HepG2 (cell line): ENCODE results near the gene TRPV2. TPM values are rescaled to one million over a fixed set of nuclear protein-coding genes. Genes with fewer than 3 reads are reported as not detected.
A peak's percentile ranks its signal among the peaks of the same experiment; 100 is the strongest.

Experiments
- ESRRA ChIP-seq: sonication (generic); formaldehyde crosslinking; IDR thresholded peaks from 2 replicates; pipeline ENCODE4 v1.5.1; 2020; ENCODE audit warnings: mild to moderate bottlenecking, low read depth, missing genetic modification reagents
- FOXP1 ChIP-seq, 2 experiments: fragments of 450-650 bp in 1 of 2; IDR thresholded peaks; 2 replicates each; pipeline ENCODE4 v1.6.1; 2017 to 2018; ENCODE audit warnings: antibody characterized with exemption in 1 of 2
- NPAS2 ChIP-seq: sonication (generic); formaldehyde crosslinking; IDR thresholded peaks from 2 replicates; pipeline ENCODE4 v1.8.0; 2022; ENCODE audit warnings: mild to moderate bottlenecking, missing genetic modification reagents, borderline replicate concordance
- NR2F2 ChIP-seq: IDR thresholded peaks from 2 replicates; pipeline ENCODE4 v1.6.1; 2012; ENCODE audit warnings: low read depth, inconsistent platforms, borderline replicate concordance
- PATZ1 ChIP-seq: sonication (generic); formaldehyde crosslinking; IDR thresholded peaks from 2 replicates; pipeline ENCODE4 v1.4.0; 2020; ENCODE audit warnings: missing genetic modification reagents
- PHF8 ChIP-seq: sonication (generic); formaldehyde crosslinking; IDR thresholded peaks from 2 replicates; pipeline ENCODE4 v1.5.0; 2020; ENCODE audit warnings: missing genetic modification reagents
- RARA ChIP-seq: IDR thresholded peaks from 2 replicates; pipeline ENCODE4 v1.6.1; 2016; ENCODE audit warnings: missing genetic modification reagents, missing compliant biosample characterization
- SMAD1 ChIP-seq: sonication (generic); formaldehyde crosslinking; IDR thresholded peaks from 2 replicates; pipeline ENCODE4 v1.4.0; 2020; ENCODE audit warnings: missing genetic modification reagents, low read depth, mild to moderate bottlenecking, borderline replicate concordance
- SP2 ChIP-seq: sonication (generic); formaldehyde crosslinking; IDR thresholded peaks from 2 replicates; pipeline ENCODE4 v1.5.1; 2020; ENCODE audit warnings: mild to moderate bottlenecking, missing genetic modification reagents
- TFAP4 ChIP-seq: sonication (generic); IDR thresholded peaks from 2 replicates; pipeline ENCODE4 v1.6.1; 2016; ENCODE audit warnings: low read depth, borderline replicate concordance
- TFE3 ChIP-seq: IDR thresholded peaks from 2 replicates; pipeline ENCODE4 v1.6.1; 2016
- TGIF2 ChIP-seq: IDR thresholded peaks from 2 replicates; pipeline ENCODE4 v1.6.1; 2016; ENCODE audit warnings: control low read depth, missing compliant biosample characterization
- ZBTB7A ChIP-seq: sonication (generic); formaldehyde crosslinking; IDR thresholded peaks from 2 replicates; pipeline ENCODE4 v1.8.0; 2022; ENCODE audit warnings: mild to moderate bottlenecking, missing genetic modification reagents
- ZGPAT ChIP-seq: IDR thresholded peaks from 2 replicates; pipeline ENCODE4 v1.6.1; 2016; ENCODE audit warnings: mild to moderate bottlenecking
- ZNF350 ChIP-seq: sonication (generic); formaldehyde crosslinking; IDR thresholded peaks from 2 replicates; pipeline ENCODE4 v1.4.0; 2020; ENCODE audit warnings: mild to moderate bottlenecking, low read depth, missing genetic modification reagents, borderline replicate concordance
- ZNF770 ChIP-seq: sonication (generic); formaldehyde crosslinking; IDR thresholded peaks from 2 replicates; pipeline ENCODE4 v1.5.0; 2020; ENCODE audit warnings: mild to moderate bottlenecking, missing genetic modification reagents
- polyA plus RNA-seq, 8 experiments: library from polyadenylated mRNA; depleted of rRNA in 3 of 8; stranded (reverse) in 7 of 8; unstranded in 1 of 8; fragments of >200 nt; fragmentation: Illumina TruSeq in 4 of 8; extraction: Trizol in 4 of 8; gene quantifications; 2 replicates each; pipeline versions ENCODE4 v1.2.1 to v1.2.3, GENCODE V29; 2011 to 2016; ENCODE audit warnings: low read depth in 4 of 8, missing spikeins in 1 of 8, mixed read lengths in 1 of 8; ENCODE audit not compliant: insufficient read depth in 1 of 8
- total RNA-seq, 5 experiments: library from RNA; depleted of rRNA; stranded (reverse); fragments of >200 nt; fragmentation: Illumina TruSeq; extraction: Trizol; gene quantifications; 2 replicates each; pipeline ENCODE4 v1.2.3, GENCODE V29; 2016; ENCODE audit warnings: low read depth in 1 of 5
- TF ChIP-seq, protein P1 (sequence below): sonication (generic); formaldehyde crosslinking; conservative IDR thresholded peaks from 2 replicates; pipeline ENCODE4 v1.4.0; 2020; ENCODE audit warnings: missing genetic modification reagents

TRPV2 gene
- total and polyA plus RNA-seq, 2 of the 13 experiments (the other 11 are each of a cell fraction or from before 2014, with no cell fraction given): 13.6 to 21.3 TPM

GRCh38 chr17:16435925-16436886, 20.8 kb downstream of the TRPV2 start (continued):
- TF ChIP-seq TFE3 (CRISPR knock-in tag) (peak; percentile 52), NPAS2 (CRISPR knock-in tag) (0 out of 2 replicates have a peak, but pooled peaks have one; percentile 44), ZGPAT (CRISPR knock-in tag) (peak; percentile 16; the same call in 1 of the 2 replicates), ZNF350 (0 out of 2 replicates have a peak, but pooled peaks have one; percentile 53), FOXP1 (IDR thresholded peaks at IDR 0.05) (no peak), FOXP1 (CRISPR knock-in tag; IDR thresholded peaks at IDR 0.05) (no peak), RARA (CRISPR knock-in tag) (peak; percentile 68), TFAP4 (peak; percentile 28; the same call in 1 of the 2 replicates), SMAD1 (0 out of 2 replicates have a peak, but pooled peaks have one; percentile 58), ZNF770 (0 out of 2 replicates have a peak, but pooled peaks have one; percentile 12), TGIF2 (CRISPR knock-in tag) (no peak), PATZ1 (CRISPR knock-in tag) (peak; percentile 40), SP2 (CRISPR knock-in tag) (no peak), ZBTB7A (CRISPR knock-in tag) (0 out of 2 replicates have a peak, but pooled peaks have one; percentile 43), PHF8 (CRISPR knock-in tag) (0 out of 2 replicates have a peak, but pooled peaks have one; percentile 30), NR2F2 (no peak), ESRRA (CRISPR knock-in tag) (peak; percentile 77)
- TF ChIP-seq, protein P1, sequence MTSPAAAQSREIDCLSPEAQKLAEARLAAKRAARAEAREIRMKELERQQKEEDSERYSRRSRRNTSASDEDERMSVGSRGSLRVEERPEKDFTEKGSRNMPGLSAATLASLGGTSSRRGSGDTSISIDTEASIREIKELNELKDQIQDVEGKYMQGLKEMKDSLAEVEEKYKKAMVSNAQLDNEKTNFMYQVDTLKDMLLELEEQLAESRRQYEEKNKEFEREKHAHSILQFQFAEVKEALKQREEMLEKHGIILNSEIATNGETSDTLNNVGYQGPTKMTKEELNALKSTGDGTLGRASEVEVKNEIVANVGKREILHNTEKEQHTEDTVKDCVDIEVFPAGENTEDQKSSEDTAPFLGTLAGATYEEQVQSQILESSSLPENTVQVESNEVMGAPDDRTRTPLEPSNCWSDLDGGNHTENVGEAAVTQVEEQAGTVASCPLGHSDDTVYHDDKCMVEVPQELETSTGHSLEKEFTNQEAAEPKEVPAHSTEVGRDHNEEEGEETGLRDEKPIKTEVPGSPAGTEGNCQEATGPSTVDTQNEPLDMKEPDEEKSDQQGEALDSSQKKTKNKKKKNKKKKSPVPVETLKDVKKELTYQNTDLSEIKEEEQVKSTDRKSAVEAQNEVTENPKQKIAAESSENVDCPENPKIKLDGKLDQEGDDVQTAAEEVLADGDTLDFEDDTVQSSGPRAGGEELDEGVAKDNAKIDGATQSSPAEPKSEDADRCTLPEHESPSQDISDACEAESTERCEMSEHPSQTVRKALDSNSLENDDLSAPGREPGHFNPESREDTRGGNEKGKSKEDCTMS: no peak
